Measurements from ENCODE around the gene SERPINE2.

- TF ChIP-seq CTCF (IDR thresholded peaks at IDR 0.05) (no peak), EP300 (IDR thresholded peaks at IDR 0.05) (no peak), POLR2AphosphoS5 (IDR thresholded peaks at IDR 0.05) (no peak)
Observed at GRCh38 chr2:224063298-224063648, 24.2 kb upstream of the SERPINE2 start.

Measured in upper lobe of left lung (tissue), 4 donors.